Measurements from ENCODE around the gene SLC12A7. TPM values are rescaled to one million over a fixed set of nuclear protein-coding genes. Genes with fewer than 3 reads are reported as not detected.

The SLC12A7 gene
- total and polyA plus RNA-seq, 2 of the 13 experiments (the other 11 are each of a cell fraction or from before 2014, with no cell fraction given): 14.0 to 18.5 TPM

- Histone ChIP-seq H3K9ac (ENCODE audit: insufficient read depth, low read depth, low read length) (no peak overlapping the region), H3K4me2 (ENCODE audit: low read depth, low read length) (no peak overlapping the region; the same call in 1 of the 2 replicates), H4K20me1 (ENCODE audit: insufficient read depth, low read length) (no peaks in the 10 kb centered on the region), H3K9me3 (ENCODE audit: low read length) (no peaks in the 10 kb centered on the region), H3K27ac (ENCODE audit: extremely low read length, insufficient read depth, low read length) (no peak overlapping the region), H3K27me3 (ENCODE audit: control insufficient read depth in 1 of 2, insufficient read depth in 2 of 2, low read length in 2 of 2) (peaks cover 15 to 87% of the 10 kb centered on the region in 2 experiments), H3K4me1 (ENCODE audit: insufficient read depth, low read length) (peaks cover 60% of the 10 kb centered on the region), H3K4me3 (replicated peaks in 1 of 3; ENCODE audit: insufficient read depth in 1 of 3, low read depth in 2 of 3, low read length in 3 of 3) (no peak overlapping the region), H2AFZ (ENCODE audit: low read length) (no peak overlapping the region), H3K36me3 (replicated peaks in 1 of 2; ENCODE audit: control insufficient read depth in 1 of 2, insufficient read depth in 2 of 2, low read length in 2 of 2) (no peaks in the 10 kb centered on the region), H3K79me2 (ENCODE audit: insufficient read depth, low read length) (no peaks in the 10 kb centered on the region)
- intact Hi-C loops (cut with micrococcal nuclease; ENCODE audit: unreplicated experiment) (no loop called here), in situ Hi-C loops (cut with HindIII; ENCODE audit: extremely low pct_ligation_motif_present, low pct_unique_long_range_greater_than_20kb) (no loop called here)
- FAIRE-seq: no peak
- WGBS (ENCODE audit: low lambda C conversion rate): 61% methylated on average over 27 of the region's 27 CpGs
- ChIA-PET CTCF (ENCODE audit: low intra/inter-chr PET ratio, low total read pairs) (no interaction called here), POLR2A (interaction anchor here (1.3 to 3.2 kb wide), 3 partner anchors 9 to 18 kb away, joined by 3 to 21 read pairs (median 8); no protein-coding TSS in a partner anchor)
- no peak for DNase-seq (ENCODE audit: low spot score)
- no TSS peak for BruUV-seq (replicated peaks)
- ATAC-seq: no peak
- no peak for TF ChIP-seq GPBP1L1 (CRISPR knock-in tag; IDR thresholded peaks at IDR 0.05)
- TF ChIP-seq, protein P1, sequence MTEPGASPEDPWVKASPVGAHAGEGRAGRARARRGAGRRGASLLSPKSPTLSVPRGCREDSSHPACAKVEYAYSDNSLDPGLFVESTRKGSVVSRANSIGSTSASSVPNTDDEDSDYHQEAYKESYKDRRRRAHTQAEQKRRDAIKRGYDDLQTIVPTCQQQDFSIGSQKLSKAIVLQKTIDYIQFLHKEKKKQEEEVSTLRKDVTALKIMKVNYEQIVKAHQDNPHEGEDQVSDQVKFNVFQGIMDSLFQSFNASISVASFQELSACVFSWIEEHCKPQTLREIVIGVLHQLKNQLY (CRISPR knock-in tag; IDR thresholded peaks at IDR 0.05): no peak
- no peak for TF ChIP-seq ZNF703 (CRISPR knock-in tag; IDR thresholded peaks at IDR 0.05; ENCODE audit: borderline replicate concordance)
- no peak for TF ChIP-seq ZNF468 (CRISPR knock-in tag; IDR thresholded peaks at IDR 0.05)
- TF ChIP-seq, protein P2, sequence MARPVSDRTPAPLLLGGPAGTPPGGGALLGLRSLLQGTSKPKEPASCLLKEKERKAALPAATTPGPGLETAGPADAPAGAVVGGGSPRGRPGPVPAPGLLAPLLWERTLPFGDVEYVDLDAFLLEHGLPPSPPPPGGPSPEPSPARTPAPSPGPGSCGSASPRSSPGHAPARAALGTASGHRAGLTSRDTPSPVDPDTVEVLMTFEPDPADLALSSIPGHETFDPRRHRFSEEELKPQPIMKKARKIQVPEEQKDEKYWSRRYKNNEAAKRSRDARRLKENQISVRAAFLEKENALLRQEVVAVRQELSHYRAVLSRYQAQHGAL (CRISPR knock-in tag; IDR thresholded peaks at IDR 0.05; ENCODE audit: not compliant biosample characterization): no peak
- no peak for TF ChIP-seq LBX2 (CRISPR knock-in tag; IDR thresholded peaks at IDR 0.05; ENCODE audit: borderline replicate concordance)
- TF ChIP-seq GABPB1 (CRISPR knock-in tag; IDR thresholded peaks at IDR 0.05): 0 out of 2 replicates have a peak, but pooled peaks have one; percentile 14
- no peak for TF ChIP-seq ZNF543 (CRISPR knock-in tag; IDR thresholded peaks at IDR 0.05)
- TF ChIP-seq NONO (IDR thresholded peaks at IDR 0.05): no peak
- no peak for TF ChIP-seq NONO (CRISPR knock-in tag; conservative IDR thresholded peaks at IDR 0.05)
- TF ChIP-seq EEA1 (CRISPR knock-in tag; IDR thresholded peaks at IDR 0.05; ENCODE audit: borderline replicate concordance): no peak
- no peak for TF ChIP-seq TSC22D2 (CRISPR knock-in tag; IDR thresholded peaks at IDR 0.05; ENCODE audit: borderline replicate concordance)
- TF ChIP-seq, protein P3, sequence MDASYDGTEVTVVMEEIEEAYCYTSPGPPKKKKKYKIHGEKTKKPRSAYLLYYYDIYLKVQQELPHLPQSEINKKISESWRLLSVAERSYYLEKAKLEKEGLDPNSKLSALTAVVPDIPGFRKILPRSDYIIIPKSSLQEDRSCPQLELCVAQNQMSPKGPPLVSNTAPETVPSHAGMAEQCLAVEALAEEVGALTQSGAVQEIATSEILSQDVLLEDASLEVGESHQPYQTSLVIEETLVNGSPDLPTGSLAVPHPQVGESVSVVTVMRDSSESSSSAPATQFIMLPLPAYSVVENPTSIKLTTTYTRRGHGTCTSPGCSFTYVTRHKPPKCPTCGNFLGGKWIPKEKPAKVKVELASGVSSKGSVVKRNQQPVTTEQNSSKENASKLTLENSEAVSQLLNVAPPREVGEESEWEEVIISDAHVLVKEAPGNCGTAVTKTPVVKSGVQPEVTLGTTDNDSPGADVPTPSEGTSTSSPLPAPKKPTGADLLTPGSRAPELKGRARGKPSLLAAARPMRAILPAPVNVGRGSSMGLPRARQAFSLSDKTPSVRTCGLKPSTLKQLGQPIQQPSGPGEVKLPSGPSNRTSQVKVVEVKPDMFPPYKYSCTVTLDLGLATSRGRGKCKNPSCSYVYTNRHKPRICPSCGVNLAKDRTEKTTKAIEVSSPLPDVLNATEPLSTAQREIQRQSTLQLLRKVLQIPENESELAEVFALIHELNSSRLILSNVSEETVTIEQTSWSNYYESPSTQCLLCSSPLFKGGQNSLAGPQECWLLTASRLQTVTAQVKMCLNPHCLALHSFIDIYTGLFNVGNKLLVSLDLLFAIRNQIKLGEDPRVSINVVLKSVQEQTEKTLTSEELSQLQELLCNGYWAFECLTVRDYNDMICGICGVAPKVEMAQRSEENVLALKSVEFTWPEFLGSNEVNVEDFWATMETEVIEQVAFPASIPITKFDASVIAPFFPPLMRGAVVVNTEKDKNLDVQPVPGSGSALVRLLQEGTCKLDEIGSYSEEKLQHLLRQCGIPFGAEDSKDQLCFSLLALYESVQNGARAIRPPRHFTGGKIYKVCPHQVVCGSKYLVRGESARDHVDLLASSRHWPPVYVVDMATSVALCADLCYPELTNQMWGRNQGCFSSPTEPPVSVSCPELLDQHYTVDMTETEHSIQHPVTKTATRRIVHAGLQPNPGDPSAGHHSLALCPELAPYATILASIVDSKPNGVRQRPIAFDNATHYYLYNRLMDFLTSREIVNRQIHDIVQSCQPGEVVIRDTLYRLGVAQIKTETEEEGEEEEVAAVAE (CRISPR knock-in tag; IDR thresholded peaks at IDR 0.05; ENCODE audit: borderline replicate concordance): no peak
Observed at GRCh38 chr5:1124205-1125029, 12.6 kb upstream of the SLC12A7 start.
